HepG2 (cell line): ENCODE data around the gene ADGRV1. TPM values are rescaled to one million over a fixed set of nuclear protein-coding genes. Genes with fewer than 3 reads are reported as not detected.

ENCODE experiments used
- BRD4 ChIP-seq: sonication (generic); formaldehyde crosslinking; IDR thresholded peaks from 2 replicates; pipeline ENCODE4 v1.4.0; 2020; ENCODE audit warnings: missing genetic modification reagents
- DNMT3B ChIP-seq: conservative IDR thresholded peaks from 2 replicates; pipeline ENCODE4 v1.6.1; 2016; ENCODE audit warnings: missing biosample characterization, control low read depth
- FUBP1 ChIP-seq: sonication (generic); formaldehyde crosslinking; IDR thresholded peaks from 2 replicates; pipeline ENCODE4 v1.5.1; 2020; ENCODE audit warnings: missing genetic modification reagents, mild to moderate bottlenecking, borderline replicate concordance
- GABPA ChIP-seq, 2 experiments: IDR thresholded peaks; 2 replicates each; pipeline ENCODE4 v1.6.1; 2011 to 2016; ENCODE audit warnings: low read depth in 2 of 2, low read length in 1 of 2, missing biosample characterization in 1 of 2, missing genetic modification characterization in 1 of 2
- KMT2B ChIP-seq: IDR thresholded peaks from 2 replicates; pipeline ENCODE4 v1.6.1; 2016; ENCODE audit warnings: missing genetic modification reagents, missing compliant biosample characterization
- MTERF4 ChIP-seq: sonication (generic); formaldehyde crosslinking; IDR thresholded peaks from 2 replicates; pipeline ENCODE4 v1.8.0; 2023; ENCODE audit warnings: mild to moderate bottlenecking, missing genetic modification reagents
- PATZ1 ChIP-seq: sonication (generic); formaldehyde crosslinking; IDR thresholded peaks from 2 replicates; pipeline ENCODE4 v1.4.0; 2020; ENCODE audit warnings: missing genetic modification reagents
- RARA ChIP-seq: IDR thresholded peaks from 2 replicates; pipeline ENCODE4 v1.6.1; 2016; ENCODE audit warnings: missing genetic modification reagents, missing compliant biosample characterization
- RFX1 ChIP-seq: fragments of 450-650 bp; IDR thresholded peaks from 2 replicates; pipeline ENCODE4 v1.6.1; 2017
- SCMH1 ChIP-seq: sonication (generic); formaldehyde crosslinking; IDR thresholded peaks from 2 replicates; pipeline ENCODE4 v1.9.0; 2021; ENCODE audit warnings: missing genetic modification reagents, mild to moderate bottlenecking, borderline replicate concordance
- THAP7 ChIP-seq: sonication (generic); formaldehyde crosslinking; IDR thresholded peaks from 2 replicates; pipeline ENCODE4 v1.8.1; 2023; ENCODE audit warnings: mild to moderate bottlenecking, missing genetic modification reagents
- ZNF17 ChIP-seq: sonication (generic); formaldehyde crosslinking; IDR thresholded peaks from 2 replicates; pipeline ENCODE4 v1.5.0; 2020; ENCODE audit warnings: mild to moderate bottlenecking, missing genetic modification reagents
- ZNF7 ChIP-seq: IDR thresholded peaks from 2 replicates; pipeline ENCODE4 v1.6.1; 2016; ENCODE audit warnings: missing biosample characterization, missing genetic modification reagents
- ZNF879 ChIP-seq: sonication (generic); formaldehyde crosslinking; IDR thresholded peaks from 2 replicates; pipeline ENCODE4 v1.8.1; 2023; ENCODE audit warnings: missing genetic modification reagents
- polyA plus RNA-seq, 8 experiments: library from polyadenylated mRNA; depleted of rRNA in 3 of 8; stranded (reverse) in 7 of 8; unstranded in 1 of 8; fragments of >200 nt; fragmentation: Illumina TruSeq in 4 of 8; extraction: Trizol in 4 of 8; gene quantifications; 2 replicates each; pipeline versions ENCODE4 v1.2.1 to v1.2.3, GENCODE V29; 2011 to 2016; ENCODE audit warnings: low read depth in 4 of 8, missing spikeins in 1 of 8, mixed read lengths in 1 of 8; ENCODE audit not compliant: insufficient read depth in 1 of 8
- total RNA-seq, 5 experiments: library from RNA; depleted of rRNA; stranded (reverse); fragments of >200 nt; fragmentation: Illumina TruSeq; extraction: Trizol; gene quantifications; 2 replicates each; pipeline ENCODE4 v1.2.3, GENCODE V29; 2016; ENCODE audit warnings: low read depth in 1 of 5
- TF ChIP-seq, protein P1 (sequence below): sonication (generic); formaldehyde crosslinking; IDR thresholded peaks from 2 replicates; pipeline ENCODE4 v1.4.0; 2020; ENCODE audit warnings: missing genetic modification reagents, borderline replicate concordance
- TF ChIP-seq, protein P2 (sequence below), 2 experiments: sonication (generic) in 1 of 2; formaldehyde crosslinking in 1 of 2; IDR thresholded peaks; 2 replicates each; pipeline versions ENCODE4 v1.4.0 to v1.6.1; 2016 to 2020; ENCODE audit warnings: borderline replicate concordance in 1 of 2, low read depth in 1 of 2, mild to moderate bottlenecking in 1 of 2, missing genetic modification reagents in 1 of 2

ADGRV1 gene
- total and polyA plus RNA-seq, 2 of the 13 experiments (the other 11 are each of a cell fraction or from before 2014, with no cell fraction given): 1.7 to 3.9 TPM

GRCh38 chr5:90899014-90899604 lies 340.5 kb downstream of the ADGRV1 start (continued):
- TF ChIP-seq ZNF7 (CRISPR knock-in tag) (no peak), FUBP1 (CRISPR knock-in tag) (no peak), KMT2B (no peak), BRD4 (no peak), THAP7 (no peak), RARA (CRISPR knock-in tag) (no peak; the same call in none of the 2 replicates), DNMT3B (no peak), RFX1 (no peak), SCMH1 (CRISPR knock-in tag) (no peak), ZNF879 (no peak), MTERF4 (CRISPR knock-in tag) (no peak), ZNF17 (CRISPR knock-in tag) (no peak), PATZ1 (CRISPR knock-in tag) (no peak), GABPA (IDR thresholded peaks at IDR 0.05; ENCODE audit: low read depth, low read length) (no peak), GABPA (CRISPR knock-in tag; IDR thresholded peaks at IDR 0.05; ENCODE audit: low read depth) (no peak; the same call in 1 of the 2 replicates)
- TF ChIP-seq, protein P1, sequence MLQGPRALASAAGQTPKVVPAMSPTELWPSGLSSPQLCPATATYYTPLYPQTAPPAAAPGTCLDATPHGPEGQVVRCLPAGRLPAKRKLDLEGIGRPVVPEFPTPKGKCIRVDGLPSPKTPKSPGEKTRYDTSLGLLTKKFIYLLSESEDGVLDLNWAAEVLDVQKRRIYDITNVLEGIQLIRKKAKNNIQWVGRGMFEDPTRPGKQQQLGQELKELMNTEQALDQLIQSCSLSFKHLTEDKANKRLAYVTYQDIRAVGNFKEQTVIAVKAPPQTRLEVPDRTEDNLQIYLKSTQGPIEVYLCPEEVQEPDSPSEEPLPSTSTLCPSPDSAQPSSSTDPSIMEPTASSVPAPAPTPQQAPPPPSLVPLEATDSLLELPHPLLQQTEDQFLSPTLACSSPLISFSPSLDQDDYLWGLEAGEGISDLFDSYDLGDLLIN (CRISPR knock-in tag): no peak
- TF ChIP-seq, protein P2, sequence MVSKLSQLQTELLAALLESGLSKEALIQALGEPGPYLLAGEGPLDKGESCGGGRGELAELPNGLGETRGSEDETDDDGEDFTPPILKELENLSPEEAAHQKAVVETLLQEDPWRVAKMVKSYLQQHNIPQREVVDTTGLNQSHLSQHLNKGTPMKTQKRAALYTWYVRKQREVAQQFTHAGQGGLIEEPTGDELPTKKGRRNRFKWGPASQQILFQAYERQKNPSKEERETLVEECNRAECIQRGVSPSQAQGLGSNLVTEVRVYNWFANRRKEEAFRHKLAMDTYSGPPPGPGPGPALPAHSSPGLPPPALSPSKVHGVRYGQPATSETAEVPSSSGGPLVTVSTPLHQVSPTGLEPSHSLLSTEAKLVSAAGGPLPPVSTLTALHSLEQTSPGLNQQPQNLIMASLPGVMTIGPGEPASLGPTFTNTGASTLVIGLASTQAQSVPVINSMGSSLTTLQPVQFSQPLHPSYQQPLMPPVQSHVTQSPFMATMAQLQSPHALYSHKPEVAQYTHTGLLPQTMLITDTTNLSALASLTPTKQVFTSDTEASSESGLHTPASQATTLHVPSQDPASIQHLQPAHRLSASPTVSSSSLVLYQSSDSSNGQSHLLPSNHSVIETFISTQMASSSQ (IDR thresholded peaks at IDR 0.05; ENCODE audit: low read depth): peak; percentile 64; the same call in 1 of the 2 replicates
- TF ChIP-seq, protein P2 (CRISPR knock-in tag; IDR thresholded peaks at IDR 0.05; ENCODE audit: borderline replicate concordance): peak; percentile 79; the same call in 1 of the 2 replicates
